ENCODE data around the gene TASP1.

The TASP1 gene

GRCh38 chr20:13648291-13649228, 9.8 kb upstream of the TASP1 start:
- TF ChIP-seq CTCF (IDR thresholded peaks at IDR 0.05; ENCODE audit: borderline replicate concordance, extremely low read depth, low read length, poor library complexity, severe bottlenecking) = no peak
- TF ChIP-seq EZH2 (IDR thresholded peaks at IDR 0.05; ENCODE audit: borderline replicate concordance, low read depth, low read length, severe bottlenecking) = no peak
- no peak for DNase-seq
- H2AFZ ChIP-seq (ENCODE audit: low read depth, low read length) = peak overlapping the region; percentile 50; the same call in 1 of the 2 replicates

GRCh38 chr20:13644010-13644409, 5.3 kb upstream of the TASP1 start:
- ATAC-seq (ENCODE audit: insufficient read depth, low read depth) (no peak), DNase-seq (no peak)
- peaks cover 7% of the 10 kb centered on the region for H3K4me1 ChIP-seq (ENCODE audit: insufficient read depth, low read length)
- H3K79me2 ChIP-seq (ENCODE audit: insufficient read depth, low read length) = peaks cover 3% of the 10 kb centered on the region; the same call in 1 of the 2 replicates
- H4K20me1 ChIP-seq (ENCODE audit: insufficient read depth, low read length) = no peaks in the 10 kb centered on the region
- no peak overlapping the region for H3K9ac ChIP-seq (ENCODE audit: low read depth, low read length)
- H3K9me3 ChIP-seq (ENCODE audit: insufficient read depth, low read length, severe bottlenecking) = no peaks in the 10 kb centered on the region
- H3K27me3 ChIP-seq (ENCODE audit: insufficient read depth, low read length, poor library complexity) = no peaks in the 10 kb centered on the region
- TF ChIP-seq CTCF (IDR thresholded peaks at IDR 0.05; ENCODE audit: borderline replicate concordance, extremely low read depth, low read length, poor library complexity, severe bottlenecking) = no peak
- H2AFZ ChIP-seq (ENCODE audit: low read depth, low read length) = no peak overlapping the region
- no peaks in the 10 kb centered on the region for H3K36me3 ChIP-seq (ENCODE audit: insufficient read depth, low read length)
- no peak overlapping the region for H3K4me3 ChIP-seq (ENCODE audit: low read depth in 1 of 2, low read length in 2 of 2)
- no peak overlapping the region for H3K4me2 ChIP-seq (ENCODE audit: insufficient read depth, low read length)
- no peak overlapping the region for H3K27ac ChIP-seq (ENCODE audit: low read length)

More at GRCh38 chr20:13648291-13649228, 9.8 kb upstream of the TASP1 start:
- Histone ChIP-seq H3K36me3 (ENCODE audit: insufficient read depth, low read length) (no peaks in the 10 kb centered on the region), H3K4me1 (ENCODE audit: insufficient read depth, low read length) (peaks cover 4% of the 10 kb centered on the region; the same call in 1 of the 2 replicates), H4K20me1 (ENCODE audit: insufficient read depth, low read length) (no peaks in the 10 kb centered on the region), H3K27ac (ENCODE audit: low read length) (peak overlapping the region; percentile 9; the same call in 1 of the 2 replicates), H3K9ac (ENCODE audit: low read depth, low read length) (no peak overlapping the region), H3K9me3 (ENCODE audit: insufficient read depth, low read length, severe bottlenecking) (no peaks in the 10 kb centered on the region), H3K4me2 (ENCODE audit: insufficient read depth, low read length) (no peak overlapping the region), H3K79me2 (ENCODE audit: insufficient read depth, low read length) (no peaks in the 10 kb centered on the region), H3K4me3 (ENCODE audit: low read depth in 1 of 2, low read length in 2 of 2) (no peak overlapping the region), H3K27me3 (ENCODE audit: insufficient read depth, low read length, poor library complexity) (no peaks in the 10 kb centered on the region)
- 0 out of 3 replicates have a peak, but pooled peaks have one; percentile 37 for ATAC-seq (ENCODE audit: insufficient read depth, low read depth)

- ATAC-seq (ENCODE audit: insufficient read depth, low read depth) = no peak
- TF ChIP-seq EZH2 (IDR thresholded peaks at IDR 0.05; ENCODE audit: borderline replicate concordance, low read depth, low read length, severe bottlenecking) = no peak
- no peak for TF ChIP-seq CTCF (IDR thresholded peaks at IDR 0.05; ENCODE audit: borderline replicate concordance, extremely low read depth, low read length, poor library complexity, severe bottlenecking)
- DNase-seq = no peak
Observed at GRCh38 chr20:13639150-13639497, 392 bp upstream of the TASP1 start.

More at GRCh38 chr20:13639150-13639497, 392 bp upstream of the TASP1 start:
- Histone ChIP-seq H3K4me3 (ENCODE audit: low read depth in 1 of 2, low read length in 2 of 2) (peak overlapping the region; percentile 72 to 73; a peak in 3 of 4 replicates), H3K79me2 (ENCODE audit: insufficient read depth, low read length) (peaks cover 50% of the 10 kb centered on the region), H3K36me3 (ENCODE audit: insufficient read depth, low read length) (peaks cover 4% of the 10 kb centered on the region), H3K27ac (ENCODE audit: low read length) (peak overlapping the region; percentile 89), H3K9me3 (ENCODE audit: insufficient read depth, low read length, severe bottlenecking) (no peaks in the 10 kb centered on the region), H3K9ac (ENCODE audit: low read depth, low read length) (peak overlapping the region; percentile 78), H2AFZ (ENCODE audit: low read depth, low read length) (peak overlapping the region; percentile 76), H3K4me1 (ENCODE audit: insufficient read depth, low read length) (peaks cover 45% of the 10 kb centered on the region), H3K4me2 (ENCODE audit: insufficient read depth, low read length) (peak overlapping the region; percentile 68), H3K27me3 (ENCODE audit: insufficient read depth, low read length, poor library complexity) (no peaks in the 10 kb centered on the region), H4K20me1 (ENCODE audit: insufficient read depth, low read length) (no peaks in the 10 kb centered on the region)

All from DND-41 (cell line).